Sciatic nerve (tissue), 2 donors: ENCODE measurements around the gene EVX1. TPM values are rescaled to one million over a fixed set of nuclear protein-coding genes. Genes with fewer than 3 reads are reported as not detected.

Experiments
- ATAC-seq: fragments of 200-7000 bp; cut with Tn5 transposase; one replicate; pipeline ENCODE4 v1.9.1; 2020; ENCODE audit warnings: mild to moderate bottlenecking, moderate library complexity
- DNase-seq: peaks from one replicate; pipeline ENCODE4 v3.0.0-alpha.2; 2020; ENCODE audit warnings: low spot score
- intact Hi-C: fragments of 100-400 bp; cut with DNase I; formaldehyde crosslinking; loops from one replicate; pipeline ENCODE4 v1.14.2; 2022
- total RNA-seq: library from RNA; stranded (reverse); fragmentation: NEBNext Ultra II Directional; extraction: Animal tissue kit (Norgen Biotek cat#: 25700); gene quantifications from one replicate; pipeline ENCODE4 v1.2.1, GENCODE V29; 2021
- donor health status: DM: no; HTN: no; CAD: no.
- donor health status: DM: no; HTN: no; CAD: no.

EVX1 gene
- total RNA-seq, 1 donor from 2014 or later = not detected

- no peak for DNase-seq
- no peak for ATAC-seq
- intact Hi-C loops = no loop called here
Observed at GRCh38 chr7:27220440-27220955, 22.1 kb upstream of the EVX1 start.

- DNase-seq (no peak), ATAC-seq (no peak)
- intact Hi-C loops = no loop called here
Observed at GRCh38 chr7:27221201-27221797, 21.3 kb upstream of the EVX1 start.

- DNase-seq (no peak), ATAC-seq (no peak)
- intact Hi-C loops = no loop called here
Observed at GRCh38 chr7:27223941-27224575, 18.5 kb upstream of the EVX1 start.

- no peak for DNase-seq
- intact Hi-C loops = no loop called here
- ATAC-seq = no peak
Observed at GRCh38 chr7:27224983-27225934, 17.3 kb upstream of the EVX1 start.

GRCh38 chr7:27229448-27229847 is 13.2 kb upstream of the EVX1 start:
- ATAC-seq (no peak), DNase-seq (no peak)
- intact Hi-C loops = no loop called here

- intact Hi-C loops = no loop called here
- ATAC-seq = peak; percentile 72
- peak; percentile 68 for DNase-seq
Observed at GRCh38 chr7:27235387-27236311, 7.0 kb upstream of the EVX1 start.

GRCh38 chr7:27237735-27238334 is 4.8 kb upstream of the EVX1 start:
- intact Hi-C loops = no loop called here
- DNase-seq (no peak), ATAC-seq (no peak)

GRCh38 chr7:27238979-27239386 is 3.6 kb upstream of the EVX1 start:
- DNase-seq (no peak), ATAC-seq (no peak)
- intact Hi-C loops = no loop called here

- intact Hi-C loops = no loop called here
- DNase-seq = peak; percentile 53
- ATAC-seq = peak; percentile 7
Observed at GRCh38 chr7:27239387-27240014, 3.1 kb upstream of the EVX1 start.

- ATAC-seq (no peak), DNase-seq (no peak)
- intact Hi-C loops = no loop called here
Observed at GRCh38 chr7:27240015-27240731, 2.4 kb upstream of the EVX1 start.

GRCh38 chr7:27241189-27242056 is 1.2 kb upstream of the EVX1 start:
- ATAC-seq (no peak), DNase-seq (no peak)
- intact Hi-C loops = no loop called here

- intact Hi-C loops = no loop called here
- no peak for ATAC-seq
- no peak for DNase-seq
Observed at GRCh38 chr7:27242154-27242553, 448 bp upstream of the EVX1 start.

GRCh38 chr7:27243340-27244163 is 950 bp downstream of the EVX1 start:
- ATAC-seq (no peak), DNase-seq (no peak)
- intact Hi-C loops = no loop called here

GRCh38 chr7:27244488-27245123 is 2.0 kb downstream of the EVX1 start:
- intact Hi-C loops = no loop called here
- DNase-seq (no peak), ATAC-seq (no peak)

GRCh38 chr7:27245124-27245797 is 2.7 kb downstream of the EVX1 start:
- intact Hi-C loops = no loop called here
- no peak for ATAC-seq
- DNase-seq = no peak
